Osteoblast (primary cell): Measurements from ENCODE around the gene MSL1. TPM values are rescaled to one million over a fixed set of nuclear protein-coding genes. Genes with fewer than 3 reads are reported as not detected.

ENCODE experiments used
- DNase-seq: peaks from one replicate; pipeline ENCODE4 v3.0.0; 2011; ENCODE audit warnings: low spot score, mixed read lengths; ENCODE audit not compliant: insufficient read length; ENCODE audit errors: missing footprints
- H2AFZ ChIP-seq: 2 replicates; pipeline ENCODE4 v1.6.0; 2011; ENCODE audit warnings: mild to moderate bottlenecking, low read length
- H3K27ac ChIP-seq: 2 replicates; pipeline ENCODE4 v1.5.1; 2011; ENCODE audit warnings: mild to moderate bottlenecking, low read depth, low read length, moderate library complexity
- H3K27me3 ChIP-seq: 2 replicates; pipeline ENCODE4 v1.6.0; 2012; ENCODE audit warnings: mild to moderate bottlenecking, control low read depth, inconsistent platforms, low read length, moderate library complexity; ENCODE audit not compliant: insufficient read depth
- H3K36me3 ChIP-seq: 2 replicates; pipeline ENCODE4 v1.5.1; 2011; ENCODE audit warnings: mild to moderate bottlenecking, low read length, control low read depth, moderate library complexity; ENCODE audit not compliant: insufficient read depth
- H3K4me1 ChIP-seq: 2 replicates; pipeline ENCODE4 v1.5.1; 2011; ENCODE audit warnings: mild to moderate bottlenecking, low read length, control low read depth, moderate library complexity; ENCODE audit not compliant: insufficient read depth
- H3K4me2 ChIP-seq: 2 replicates; pipeline ENCODE4 v1.6.0; 2011; ENCODE audit warnings: mild to moderate bottlenecking, low read length; ENCODE audit not compliant: insufficient read depth
- H3K4me3 ChIP-seq: fragments of 200-600 bp; sonication (generic); 3 replicates; pipeline ENCODE4 v1.5.1; 2012; ENCODE audit warnings: mild to moderate bottlenecking, low read length, inconsistent platforms; ENCODE audit not compliant: insufficient read depth
- H3K79me2 ChIP-seq: 2 replicates; pipeline ENCODE4 v1.6.0; 2012; ENCODE audit warnings: mild to moderate bottlenecking, low read length, control low read depth, inconsistent platforms; ENCODE audit not compliant: insufficient read depth
- H3K9me3 ChIP-seq: 2 replicates; pipeline ENCODE4 v1.5.1; 2011; ENCODE audit warnings: low read depth, low read length, control low read depth
- H4K20me1 ChIP-seq: 2 replicates; pipeline ENCODE4 v1.6.0; 2012; ENCODE audit warnings: mild to moderate bottlenecking, low read length, control low read depth; ENCODE audit not compliant: insufficient read depth
- total RNA-seq: library from RNA; depleted of rRNA; stranded (reverse); fragments of >200 nt; gene quantifications from 2 replicates; pipeline ENCODE4 v1.2.3, GENCODE V29; 2012
- TF ChIP-seq, protein P1 (sequence below): IDR thresholded peaks from 2 replicates; pipeline ENCODE4 v1.5.1; 2011; ENCODE audit warnings: mild to moderate bottlenecking, low read depth, low read length, moderate library complexity; ENCODE audit errors: extremely low read depth

Gene MSL1
- total RNA-seq, 1 donor, result 60.1 TPM

DNA sequence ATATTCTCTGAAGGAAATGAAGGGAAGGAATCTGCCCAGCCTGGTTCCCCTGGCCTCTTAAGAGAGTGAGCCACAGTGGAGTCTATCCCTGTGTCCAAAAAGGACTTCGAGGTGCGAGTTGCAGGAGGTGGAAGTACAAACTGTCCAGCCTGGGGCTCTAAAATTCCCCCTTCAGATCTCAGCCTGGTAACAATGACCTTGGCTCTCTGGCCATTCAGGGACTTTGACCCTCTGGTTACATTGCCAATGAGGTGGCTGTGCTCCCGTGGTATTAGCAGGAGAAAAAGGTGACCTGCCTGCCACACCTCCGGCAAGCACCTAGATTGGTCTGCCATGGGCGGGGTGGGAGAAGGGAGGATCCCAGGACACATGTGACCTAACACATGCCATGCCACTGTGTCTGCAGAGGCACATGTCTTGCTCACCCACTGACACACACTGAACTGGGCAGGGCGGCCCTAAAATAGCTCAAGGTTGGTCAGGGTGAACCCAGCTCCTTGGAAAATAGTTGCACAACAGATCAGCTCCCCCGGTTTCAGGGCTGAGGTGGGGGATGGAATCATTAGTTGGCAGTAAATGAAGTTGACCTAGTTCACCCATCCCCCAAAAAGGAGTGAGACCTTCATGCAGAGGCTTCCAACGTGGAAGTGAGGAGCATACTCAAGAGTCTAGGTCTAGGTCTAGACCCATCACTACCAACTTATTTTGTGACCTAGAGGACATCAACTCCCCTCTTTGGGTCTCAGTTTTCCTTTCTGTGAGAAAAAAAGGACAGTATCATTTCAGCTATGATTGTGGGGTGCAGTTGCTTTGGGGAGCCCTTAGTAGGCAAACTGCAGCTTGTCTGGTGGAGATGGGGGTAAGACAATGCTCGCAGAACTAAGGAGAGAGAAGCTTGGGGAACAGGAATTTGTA is 23.6 kb upstream of the MSL1 start:
- Histone ChIP-seq H3K27ac (peak overlapping the region; percentile 96), H3K9me3 (no peaks in the 10 kb centered on the region), H3K36me3 (peaks cover 38% of the 10 kb centered on the region), H2AFZ (peak overlapping the region; percentile 1), H3K27me3 (no peaks in the 10 kb centered on the region), H3K4me1 (peaks cover 28% of the 10 kb centered on the region), H3K79me2 (peaks cover 29% of the 10 kb centered on the region), H3K4me3 (peak overlapping the region; percentile 86), H4K20me1 (peaks cover 4% of the 10 kb centered on the region), H3K4me2 (peak overlapping the region; percentile 96)
- peak; percentile 91 for DNase-seq
- TF ChIP-seq, protein P1, sequence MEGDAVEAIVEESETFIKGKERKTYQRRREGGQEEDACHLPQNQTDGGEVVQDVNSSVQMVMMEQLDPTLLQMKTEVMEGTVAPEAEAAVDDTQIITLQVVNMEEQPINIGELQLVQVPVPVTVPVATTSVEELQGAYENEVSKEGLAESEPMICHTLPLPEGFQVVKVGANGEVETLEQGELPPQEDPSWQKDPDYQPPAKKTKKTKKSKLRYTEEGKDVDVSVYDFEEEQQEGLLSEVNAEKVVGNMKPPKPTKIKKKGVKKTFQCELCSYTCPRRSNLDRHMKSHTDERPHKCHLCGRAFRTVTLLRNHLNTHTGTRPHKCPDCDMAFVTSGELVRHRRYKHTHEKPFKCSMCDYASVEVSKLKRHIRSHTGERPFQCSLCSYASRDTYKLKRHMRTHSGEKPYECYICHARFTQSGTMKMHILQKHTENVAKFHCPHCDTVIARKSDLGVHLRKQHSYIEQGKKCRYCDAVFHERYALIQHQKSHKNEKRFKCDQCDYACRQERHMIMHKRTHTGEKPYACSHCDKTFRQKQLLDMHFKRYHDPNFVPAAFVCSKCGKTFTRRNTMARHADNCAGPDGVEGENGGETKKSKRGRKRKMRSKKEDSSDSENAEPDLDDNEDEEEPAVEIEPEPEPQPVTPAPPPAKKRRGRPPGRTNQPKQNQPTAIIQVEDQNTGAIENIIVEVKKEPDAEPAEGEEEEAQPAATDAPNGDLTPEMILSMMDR, result no peak

DNA sequence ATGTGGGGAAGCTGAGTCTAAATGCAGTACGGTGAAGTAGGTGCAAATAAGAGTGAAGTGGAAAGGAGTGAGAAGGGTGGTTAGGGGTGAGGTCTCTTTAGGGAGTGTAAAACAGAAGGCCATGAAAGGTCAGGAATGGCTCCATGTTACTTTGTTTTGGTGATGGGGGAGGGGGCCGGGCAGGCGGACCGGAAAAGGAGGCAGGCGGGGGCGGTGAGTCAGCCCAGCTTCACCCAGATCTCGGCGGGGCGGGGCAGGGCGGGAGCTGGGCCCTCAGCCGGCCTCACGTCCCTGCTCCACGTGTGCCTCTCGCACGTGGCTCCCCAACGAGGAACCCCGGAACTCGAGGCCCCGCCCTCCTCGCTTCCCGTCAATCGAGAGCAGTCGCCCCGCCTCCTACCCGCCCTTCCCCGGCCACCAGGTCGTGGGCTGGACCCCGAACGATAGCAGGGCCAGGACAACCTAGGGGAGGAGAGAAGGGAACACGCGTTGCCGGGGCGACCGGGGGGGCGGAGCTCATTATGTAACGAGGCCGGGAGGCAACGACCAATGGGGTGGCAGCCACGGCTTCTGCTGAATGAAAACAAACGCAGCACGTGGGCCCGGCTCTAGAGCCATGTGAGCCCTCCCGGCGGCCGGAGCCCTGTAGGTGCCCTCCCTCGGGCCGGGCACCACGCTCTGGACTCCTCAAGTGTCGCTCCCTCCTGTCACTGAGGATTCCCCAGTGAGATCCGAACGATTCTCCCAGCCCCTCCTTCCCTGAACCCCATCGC is 22.7 kb upstream of the MSL1 start:
- H4K20me1 ChIP-seq, result peaks cover 4% of the 10 kb centered on the region
- peak; percentile 99 for DNase-seq
- peak overlapping the region; percentile 86 for H3K4me3 ChIP-seq
- peaks cover 28% of the 10 kb centered on the region for H3K4me1 ChIP-seq
- TF ChIP-seq, protein P1, result no peak
- H3K9me3 ChIP-seq, result no peaks in the 10 kb centered on the region
- H3K27ac ChIP-seq, result peak overlapping the region; percentile 96
- H3K79me2 ChIP-seq, result peaks cover 29% of the 10 kb centered on the region
- H3K27me3 ChIP-seq, result no peaks in the 10 kb centered on the region
- peak overlapping the region; percentile 96 for H3K4me2 ChIP-seq
- H3K36me3 ChIP-seq, result peaks cover 30% of the 10 kb centered on the region
- H2AFZ ChIP-seq, result peak overlapping the region; percentile 1

DNA sequence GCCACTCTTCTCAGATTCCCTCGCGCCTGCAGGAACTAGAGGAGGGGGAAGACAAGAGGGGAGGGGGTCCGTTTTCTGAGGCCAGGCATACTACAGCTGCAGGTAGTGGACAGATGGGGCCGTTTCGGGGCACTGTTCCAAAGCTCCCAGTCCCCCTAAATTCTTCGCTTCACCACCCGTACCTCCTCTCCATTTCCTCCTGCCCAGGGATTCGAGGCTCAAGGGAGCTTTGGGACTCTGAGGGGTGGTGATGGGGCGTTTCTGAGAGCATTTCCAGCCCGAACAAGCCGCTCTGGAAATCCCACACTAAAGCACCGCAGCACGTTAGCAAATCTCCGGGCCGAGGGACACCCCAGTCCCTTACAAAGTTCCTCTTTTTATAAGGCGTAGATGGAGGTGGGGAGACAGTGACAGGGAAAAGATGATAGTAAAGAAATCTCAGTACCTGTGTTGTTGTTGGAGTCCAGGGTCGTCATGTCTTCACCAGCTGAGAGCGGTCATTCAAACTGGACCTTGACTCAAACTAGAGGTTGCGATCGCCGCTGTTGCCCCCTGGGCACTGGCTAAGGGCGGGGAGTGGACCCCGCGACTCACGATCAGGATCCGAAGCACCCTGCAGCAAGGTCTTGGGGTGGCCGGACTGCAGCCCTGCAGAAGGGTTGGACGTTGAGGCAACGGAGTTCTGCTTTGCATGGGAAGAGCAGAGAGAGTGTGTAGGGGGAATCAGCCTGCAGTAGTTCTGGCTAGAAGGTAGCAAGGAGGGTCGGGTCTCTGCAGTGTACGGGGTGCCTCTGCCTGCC is 22.0 kb upstream of the MSL1 start:
- peak; percentile 46 for DNase-seq

More for the DNA sequence above, 22.0 kb upstream of the MSL1 start:
- Histone ChIP-seq H3K4me3 (peak overlapping the region; percentile 86), H2AFZ (peak overlapping the region; percentile 78), H3K4me1 (peaks cover 28% of the 10 kb centered on the region), H3K27me3 (no peaks in the 10 kb centered on the region), H3K9me3 (no peaks in the 10 kb centered on the region), H3K79me2 (peaks cover 29% of the 10 kb centered on the region), H3K4me2 (peak overlapping the region; percentile 96), H3K36me3 (peaks cover 22% of the 10 kb centered on the region), H4K20me1 (peaks cover 4% of the 10 kb centered on the region), H3K27ac (peak overlapping the region; percentile 96)
- TF ChIP-seq, protein P1, result no peak
